HepG2 (cell line): Measurements from ENCODE around the gene FUOM. TPM values are rescaled to one million over a fixed set of nuclear protein-coding genes. Genes with fewer than 3 reads are reported as not detected.

Experiments used
- ATAC-seq: fragments of 200-7000 bp; cut with Tn5 transposase; 3 replicates; pipeline ENCODE4 v1.9.1; 2020; ENCODE audit warnings: mild to moderate bottlenecking, moderate library complexity
- BruUV-seq: library from RNA; stranded (reverse); fragments of 400-500 nt; replicated peaks from 2 replicates; lab custom pipeline; 2021; lab: Mats Ljungman, UMichigan
- CTCF ChIA-PET: fragments of 300-600 bp; formaldehyde crosslinking; extraction: SDS; loops from one replicate; lab custom pipeline; 2021; ENCODE audit warnings: low total read pairs, inconsistent platforms, low intra/inter-chr PET ratio; lab: Yijun Ruan, JAX
- POLR2A ChIA-PET: fragments of 350-600 bp; sonication (Branson Sonifier 250); formaldehyde crosslinking; loops from one replicate; lab custom pipeline; 2020; ENCODE audit warnings: antibody characterized with exemption, inconsistent platforms; lab: Yijun Ruan, JAX
- DNase-seq: peaks from one replicate; pipeline ENCODE4 v3.0.0-alpha.2; 2015; ENCODE audit warnings: low spot score
- FAIRE-seq: peaks from 3 replicates; lab custom pipeline; 2011; peaks lifted over from hg19 to GRCh38; lab: Jason Lieb, UNC
- H2AFZ ChIP-seq: one replicate; pipeline ENCODE4 v1.6.1; 2011; ENCODE audit warnings: low read length, inconsistent platforms
- H3K27ac ChIP-seq: fragments of 300-600 bp; 3 replicates; pipeline ENCODE4 v1.8.0; 2011; ENCODE audit warnings: mixed run types, mild to moderate bottlenecking, mixed read lengths, low read length, inconsistent platforms; ENCODE audit not compliant: insufficient read depth; ENCODE audit errors: extremely low read length
- H3K27me3 ChIP-seq, 2 experiments: fragments of 200-600 bp in 1 of 2; 2 replicates in 1 of 2; 3 replicates in 1 of 2; pipeline versions ENCODE4 v1.6.0 to v1.8.0; 2011; ENCODE audit warnings: low read length in 2 of 2, mild to moderate bottlenecking in 2 of 2, moderate library complexity in 2 of 2, inconsistent platforms in 1 of 2; ENCODE audit not compliant: insufficient read depth in 2 of 2, control insufficient read depth in 1 of 2
- H3K36me3 ChIP-seq, 2 experiments: fragments of 200-600 bp in 1 of 2; replicated peaks in 1 of 2; 2 replicates in 1 of 2; 3 replicates in 1 of 2; pipeline versions ENCODE4 v1.5.1 to v1.8.0; 2011; ENCODE audit warnings: low read length in 2 of 2, inconsistent platforms in 1 of 2; ENCODE audit not compliant: insufficient read depth in 2 of 2, control insufficient read depth in 1 of 2
- H3K4me1 ChIP-seq: 2 replicates; pipeline ENCODE4 v1.5.1; 2012; ENCODE audit warnings: low read length, inconsistent platforms; ENCODE audit not compliant: insufficient read depth
- H3K4me2 ChIP-seq: 2 replicates; pipeline ENCODE4 v1.6.0; 2011; ENCODE audit warnings: low read depth, low read length, inconsistent platforms
- H3K4me3 ChIP-seq, 3 experiments: fragments of 200-600 bp in 1 of 3; sonication (generic), shearing (Covaris generic) in 1 of 3; replicated peaks in 1 of 3; 2 replicates each; pipeline ENCODE4 v1.5.1; 2011 to 2016; ENCODE audit warnings: low read length in 3 of 3, inconsistent platforms in 2 of 3, low read depth in 2 of 3, mild to moderate bottlenecking in 2 of 3, control low read depth in 1 of 3, mixed read lengths in 1 of 3; ENCODE audit not compliant: insufficient read depth in 1 of 3
- H3K79me2 ChIP-seq: one replicate; pipeline ENCODE4 v1.6.1; 2011; ENCODE audit warnings: low read length, inconsistent platforms; ENCODE audit not compliant: insufficient read depth
- H3K9ac ChIP-seq: 2 replicates; pipeline ENCODE4 v1.6.0; 2011; ENCODE audit warnings: mild to moderate bottlenecking, low read depth, low read length, inconsistent platforms; ENCODE audit not compliant: insufficient read depth
- H3K9me3 ChIP-seq: 2 replicates; pipeline ENCODE4 v1.5.1; 2012; ENCODE audit warnings: mild to moderate bottlenecking, low read length
- H4K20me1 ChIP-seq: 2 replicates; pipeline ENCODE4 v1.6.0; 2011; ENCODE audit warnings: inconsistent platforms, mild to moderate bottlenecking, low read length, moderate library complexity; ENCODE audit not compliant: insufficient read depth
- ATF2 ChIP-seq: sonication (generic); formaldehyde crosslinking; IDR thresholded peaks from 2 replicates; pipeline ENCODE4 v1.4.0; 2020; ENCODE audit warnings: missing genetic modification reagents
- CREB1 ChIP-seq, 2 experiments: fragments of 450-650 bp in 1 of 2; IDR thresholded peaks; 2 replicates each; pipeline ENCODE4 v1.6.1; 2016 to 2017; ENCODE audit warnings: control low read depth in 1 of 2, mild to moderate bottlenecking in 1 of 2, missing compliant biosample characterization in 1 of 2, missing genetic modification characterization in 1 of 2
- ELF1 ChIP-seq: sonication (generic); formaldehyde crosslinking; IDR thresholded peaks from 2 replicates; pipeline ENCODE4 v1.4.0; 2020; ENCODE audit warnings: missing genetic modification reagents
- GABPB1 ChIP-seq: IDR thresholded peaks from 2 replicates; pipeline ENCODE4 v1.6.1; 2016; ENCODE audit warnings: mild to moderate bottlenecking, missing genetic modification reagents, moderate library complexity, missing compliant biosample characterization
- GTF2F1 ChIP-seq: fragments of 150-350 bp; IDR thresholded peaks from 2 replicates; pipeline ENCODE4 v1.6.1; 2014; ENCODE audit warnings: low read length
- MAFG ChIP-seq: sonication (generic); formaldehyde crosslinking; IDR thresholded peaks from 2 replicates; pipeline ENCODE4 v1.5.1; 2020; ENCODE audit warnings: mild to moderate bottlenecking, missing genetic modification reagents
- NFIC ChIP-seq: IDR thresholded peaks from 2 replicates; pipeline ENCODE4 v1.6.1; 2012; ENCODE audit warnings: mild to moderate bottlenecking, low read length, inconsistent platforms
- PRDM10 ChIP-seq: sonication (generic); formaldehyde crosslinking; IDR thresholded peaks from 2 replicates; pipeline ENCODE4 v1.4.0; 2020; ENCODE audit warnings: low read depth, missing genetic modification reagents
- SP140L ChIP-seq: sonication (generic); formaldehyde crosslinking; IDR thresholded peaks from 2 replicates; pipeline ENCODE4 v1.4.0; 2020; ENCODE audit warnings: missing genetic modification reagents, borderline replicate concordance
- ZFY ChIP-seq: sonication (generic); formaldehyde crosslinking; IDR thresholded peaks from 2 replicates; pipeline ENCODE4 v1.4.0; 2020; ENCODE audit warnings: missing genetic modification reagents
- ZNF460 ChIP-seq: sonication (generic); formaldehyde crosslinking; IDR thresholded peaks from 2 replicates; pipeline ENCODE4 v1.5.1; 2020; ENCODE audit warnings: missing genetic modification reagents, mild to moderate bottlenecking, borderline replicate concordance
- ZNF644 ChIP-seq: IDR thresholded peaks from 2 replicates; pipeline ENCODE4 v1.6.1; 2016; ENCODE audit warnings: low read depth
- WGBS: methylation state at CpG from one replicate; pipeline ENCODE4 v1.1.6; 2017; ENCODE audit warnings: low lambda C conversion rate; 5-methylcytosine and 5-hydroxymethylcytosine counted together
- in situ Hi-C: cut with HindIII; loops from 2 replicates; pipeline ENCODE4 v1.10.0; 2017; ENCODE audit warnings: low pct_unique_long_range_greater_than_20kb; ENCODE audit not compliant: extremely low pct_ligation_motif_present
- intact Hi-C: fragments of 100-400 bp; cut with micrococcal nuclease; formaldehyde crosslinking; loops from one replicate; pipeline ENCODE4 v1.10.0; 2022; ENCODE audit not compliant: unreplicated experiment
- polyA plus RNA-seq, 8 experiments: library from polyadenylated mRNA; depleted of rRNA in 3 of 8; stranded (reverse) in 7 of 8; unstranded in 1 of 8; fragments of >200 nt; fragmentation: Illumina TruSeq in 4 of 8; extraction: Trizol in 4 of 8; gene quantifications; 2 replicates each; pipeline versions ENCODE4 v1.2.1 to v1.2.3, GENCODE V29; 2011 to 2016; ENCODE audit warnings: low read depth in 4 of 8, missing spikeins in 1 of 8, mixed read lengths in 1 of 8; ENCODE audit not compliant: insufficient read depth in 1 of 8
- total RNA-seq, 5 experiments: library from RNA; depleted of rRNA; stranded (reverse); fragments of >200 nt; fragmentation: Illumina TruSeq; extraction: Trizol; gene quantifications; 2 replicates each; pipeline ENCODE4 v1.2.3, GENCODE V29; 2016; ENCODE audit warnings: low read depth in 1 of 5
- TF ChIP-seq, protein P1 (sequence below): sonication (generic); formaldehyde crosslinking; IDR thresholded peaks from 2 replicates; pipeline ENCODE4 v1.5.1; 2020; ENCODE audit warnings: missing genetic modification reagents, mild to moderate bottlenecking, borderline replicate concordance
- TF ChIP-seq, protein P2 (sequence below): sonication (generic); formaldehyde crosslinking; IDR thresholded peaks from 2 replicates; pipeline ENCODE4 v1.4.0; 2020; ENCODE audit warnings: mild to moderate bottlenecking, missing genetic modification reagents

The FUOM gene
- total and polyA plus RNA-seq, 2 of the 13 experiments (the other 11 are each of a cell fraction or from before 2014, with no cell fraction given), result 27.5 to 60.4 TPM

GRCh38 chr10:133391761-133392518 is 34.1 kb upstream of the FUOM start:
- TF ChIP-seq, protein P1, sequence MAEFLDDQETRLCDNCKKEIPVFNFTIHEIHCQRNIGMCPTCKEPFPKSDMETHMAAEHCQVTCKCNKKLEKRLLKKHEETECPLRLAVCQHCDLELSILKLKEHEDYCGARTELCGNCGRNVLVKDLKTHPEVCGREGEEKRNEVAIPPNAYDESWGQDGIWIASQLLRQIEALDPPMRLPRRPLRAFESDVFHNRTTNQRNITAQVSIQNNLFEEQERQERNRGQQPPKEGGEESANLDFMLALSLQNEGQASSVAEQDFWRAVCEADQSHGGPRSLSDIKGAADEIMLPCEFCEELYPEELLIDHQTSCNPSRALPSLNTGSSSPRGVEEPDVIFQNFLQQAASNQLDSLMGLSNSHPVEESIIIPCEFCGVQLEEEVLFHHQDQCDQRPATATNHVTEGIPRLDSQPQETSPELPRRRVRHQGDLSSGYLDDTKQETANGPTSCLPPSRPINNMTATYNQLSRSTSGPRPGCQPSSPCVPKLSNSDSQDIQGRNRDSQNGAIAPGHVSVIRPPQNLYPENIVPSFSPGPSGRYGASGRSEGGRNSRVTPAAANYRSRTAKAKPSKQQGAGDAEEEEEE (CRISPR knock-in tag), result no peak
- TF ChIP-seq ATF2 (CRISPR knock-in tag) (no peak), SP140L (CRISPR knock-in tag) (no peak), GTF2F1 (no peak), CREB1 (IDR thresholded peaks at IDR 0.05) (no peak), CREB1 (CRISPR knock-in tag; IDR thresholded peaks at IDR 0.05) (no peak), MAFG (CRISPR knock-in tag) (no peak), ZNF644 (CRISPR knock-in tag) (no peak), ZNF460 (CRISPR knock-in tag) (no peak), PRDM10 (no peak), NFIC (no peak), GABPB1 (CRISPR knock-in tag) (no peak), ELF1 (CRISPR knock-in tag) (no peak), ZFY (CRISPR knock-in tag) (no peak)
- TF ChIP-seq, protein P2, sequence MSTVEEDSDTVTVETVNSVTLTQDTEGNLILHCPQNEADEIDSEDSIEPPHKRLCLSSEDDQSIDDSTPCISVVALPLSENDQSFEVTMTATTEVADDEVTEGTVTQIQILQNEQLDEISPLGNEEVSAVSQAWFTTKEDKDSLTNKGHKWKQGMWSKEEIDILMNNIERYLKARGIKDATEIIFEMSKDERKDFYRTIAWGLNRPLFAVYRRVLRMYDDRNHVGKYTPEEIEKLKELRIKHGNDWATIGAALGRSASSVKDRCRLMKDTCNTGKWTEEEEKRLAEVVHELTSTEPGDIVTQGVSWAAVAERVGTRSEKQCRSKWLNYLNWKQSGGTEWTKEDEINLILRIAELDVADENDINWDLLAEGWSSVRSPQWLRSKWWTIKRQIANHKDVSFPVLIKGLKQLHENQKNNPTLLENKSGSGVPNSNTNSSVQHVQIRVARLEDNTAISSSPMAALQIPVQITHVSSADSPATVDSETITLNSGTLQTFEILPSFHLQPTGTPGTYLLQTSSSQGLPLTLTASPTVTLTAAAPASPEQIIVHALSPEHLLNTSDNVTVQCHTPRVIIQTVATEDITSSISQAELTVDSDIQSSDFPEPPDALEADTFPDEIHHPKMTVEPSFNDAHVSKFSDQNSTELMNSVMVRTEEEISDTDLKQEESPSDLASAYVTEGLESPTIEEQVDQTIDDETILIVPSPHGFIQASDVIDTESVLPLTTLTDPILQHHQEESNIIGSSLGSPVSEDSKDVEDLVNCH (CRISPR knock-in tag), result no peak
- TF ChIP-seq, all 625 proteins: peak for 0
- BruUV-seq, result no TSS peak
- no peaks in the 10 kb centered on the region for H3K9me3 ChIP-seq
- FAIRE-seq (no peak), DNase-seq (no peak), ATAC-seq (no peak)
- no peak overlapping the region for H2AFZ ChIP-seq
- H3K79me2 ChIP-seq, result peaks cover 17% of the 10 kb centered on the region
- no peak overlapping the region for H3K4me2 ChIP-seq
- ChIA-PET POLR2A (interaction anchor here (1.7 kb wide), 1 partner anchor 19 kb away, joined by 4 read pairs; the partner anchor contains the start of gene ECHS1), CTCF (no interaction called here)
- H3K9ac ChIP-seq, result no peak overlapping the region
- no peaks in the 10 kb centered on the region for H4K20me1 ChIP-seq
- intact Hi-C loops, result no loop called here
- no peaks in the 10 kb centered on the region; a peak in 1 of 5 replicates for H3K27me3 ChIP-seq
- no peak overlapping the region for H3K4me3 ChIP-seq
- H3K36me3 ChIP-seq, result peaks cover 0 to 11% of the 10 kb centered on the region in 2 experiments; a peak in 1 of 5 replicates
- 77% methylated on average over 12 of the region's 12 CpGs for WGBS
- peaks cover 19% of the 10 kb centered on the region for H3K4me1 ChIP-seq
- in situ Hi-C loops, result no loop called here
- no peak overlapping the region for H3K27ac ChIP-seq
